NT2/D1 (cell line): ENCODE results near the gene KIFC1.

Source experiments
- DNase-seq: peaks from one replicate; pipeline ENCODE4 v3.0.0-alpha.2; 2011; ENCODE audit warnings: low read depth, low spot score
- H3K27me3 ChIP-seq: 2 replicates; pipeline ENCODE4 v1.6.0; 2011; ENCODE audit warnings: mild to moderate bottlenecking; ENCODE audit not compliant: insufficient read length, insufficient read depth
- H3K36me3 ChIP-seq: 2 replicates; pipeline ENCODE4 v1.6.1; 2011; ENCODE audit warnings: mild to moderate bottlenecking, low read length, mixed read lengths; ENCODE audit not compliant: insufficient read depth, insufficient read length
- H3K4me1 ChIP-seq: 2 replicates; pipeline ENCODE4 v1.5.1; 2011; ENCODE audit not compliant: insufficient read depth, insufficient read length
- H3K4me3 ChIP-seq: 2 replicates; pipeline ENCODE4 v1.5.1; 2011; ENCODE audit warnings: low read depth; ENCODE audit not compliant: insufficient read length
- H3K9ac ChIP-seq: 2 replicates; pipeline ENCODE4 v1.6.0; 2011; ENCODE audit warnings: low read depth; ENCODE audit not compliant: insufficient read length
- H3K9me3 ChIP-seq: 2 replicates; pipeline ENCODE4 v1.5.1; 2011; ENCODE audit warnings: mild to moderate bottlenecking, low read length; ENCODE audit not compliant: insufficient read depth
- SUZ12 ChIP-seq: IDR thresholded peaks from 2 replicates; pipeline ENCODE4 v1.6.1; 2011; ENCODE audit not compliant: insufficient read length, insufficient read depth; ENCODE audit errors: extremely low read depth
- YY1 ChIP-seq: IDR thresholded peaks from 2 replicates; pipeline ENCODE4 v1.6.1; 2011; ENCODE audit not compliant: insufficient read length, insufficient read depth
- ZNF274 ChIP-seq: IDR thresholded peaks from 2 replicates; pipeline ENCODE4 v1.6.1; 2011; ENCODE audit warnings: mild to moderate bottlenecking, low read depth, low read length

Gene KIFC1

DNA sequence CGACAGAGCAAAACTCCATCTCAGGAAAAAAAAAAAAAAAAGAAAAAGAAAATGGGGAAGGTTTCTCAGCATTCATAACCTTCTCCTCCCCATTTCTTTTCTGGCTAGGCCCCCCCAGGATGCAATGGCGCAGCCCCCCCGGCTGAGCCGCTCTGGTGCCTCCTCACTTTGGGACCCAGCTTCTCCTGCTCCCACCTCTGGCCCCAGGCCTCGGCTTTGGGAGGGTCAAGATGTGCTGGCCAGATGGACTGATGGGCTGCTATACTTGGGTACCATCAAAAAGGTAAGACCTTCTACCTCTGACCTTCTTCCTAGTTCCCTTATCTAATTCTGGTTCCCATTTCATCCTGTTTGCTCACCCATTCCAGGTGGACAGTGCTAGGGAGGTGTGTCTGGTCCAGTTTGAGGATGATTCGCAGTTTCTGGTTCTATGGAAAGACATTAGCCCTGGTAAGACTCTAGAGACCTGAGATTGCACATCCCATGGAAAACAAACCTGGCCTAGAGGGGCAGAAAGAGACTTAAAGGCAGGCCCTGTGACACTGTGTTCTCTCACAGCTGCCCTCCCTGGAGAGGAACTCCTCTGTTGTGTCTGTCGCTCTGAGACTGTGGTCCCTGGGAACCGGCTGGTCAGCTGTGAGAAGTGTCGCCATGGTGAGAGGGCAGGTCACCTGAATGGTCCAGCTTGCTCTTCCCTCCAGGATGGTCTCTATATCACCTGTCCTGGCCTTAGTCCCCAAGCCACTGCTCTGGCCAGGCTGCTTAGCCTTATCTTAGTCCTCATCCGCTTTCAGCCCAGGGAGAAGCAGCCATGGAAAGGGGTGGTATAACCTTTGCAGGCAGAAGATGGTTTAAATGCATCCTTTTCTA, 20.8 kb downstream of the KIFC1 start:
- H3K9me3 ChIP-seq = no peaks in the 10 kb centered on the region
- TF ChIP-seq YY1 = no peak
- TF ChIP-seq ZNF274 = no peak
- no peak for TF ChIP-seq SUZ12
- H3K4me3 ChIP-seq = no peak overlapping the region
- no peaks in the 10 kb centered on the region for H3K27me3 ChIP-seq
- H3K36me3 ChIP-seq = peaks cover 62% of the 10 kb centered on the region
- peaks cover 2% of the 10 kb centered on the region for H3K4me1 ChIP-seq
- no peak overlapping the region for H3K9ac ChIP-seq
- DNase-seq = no peak

DNA sequence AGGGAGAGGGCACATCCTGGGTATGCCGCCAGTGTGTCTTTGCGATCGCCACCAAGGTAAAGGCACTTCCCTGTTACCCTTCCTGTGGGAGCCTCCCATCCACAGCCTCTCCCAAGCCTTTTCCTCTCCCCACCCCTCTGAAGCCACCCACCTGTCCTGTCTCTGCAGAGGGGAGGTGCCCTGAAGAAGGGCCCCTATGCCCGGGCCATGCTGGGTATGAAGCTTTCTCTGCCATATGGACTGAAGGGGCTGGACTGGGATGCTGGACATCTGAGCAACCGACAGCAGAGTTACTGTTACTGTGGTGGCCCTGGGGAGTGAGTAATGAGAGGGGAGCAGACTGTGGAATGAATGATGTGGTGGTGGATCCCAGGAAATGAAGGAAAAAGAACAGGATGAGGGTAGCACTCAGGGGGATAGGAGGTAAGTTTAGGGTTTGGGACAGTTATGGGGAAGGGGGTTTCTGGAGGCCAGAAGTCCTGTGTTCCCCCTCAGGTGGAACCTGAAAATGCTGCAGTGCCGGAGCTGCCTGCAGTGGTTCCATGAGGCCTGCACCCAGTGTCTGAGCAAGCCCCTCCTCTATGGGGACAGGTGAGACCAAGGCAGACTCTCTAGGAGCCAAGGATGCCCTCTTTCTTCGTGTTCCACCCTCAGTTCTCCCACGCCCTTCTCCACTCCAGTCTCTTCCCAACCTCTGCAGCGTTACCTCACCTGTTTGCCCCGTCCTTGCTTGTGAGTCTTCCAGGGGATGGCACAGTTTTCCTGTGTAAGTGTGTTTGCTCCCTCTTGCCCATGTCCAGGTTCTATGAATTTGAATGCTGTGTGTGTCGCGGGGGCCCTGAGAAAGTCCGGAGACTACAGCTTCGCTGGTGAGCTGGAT, 21.9 kb downstream of the KIFC1 start:
- no peaks in the 10 kb centered on the region for H3K9me3 ChIP-seq
- H3K9ac ChIP-seq = no peak overlapping the region
- no peak for DNase-seq
- TF ChIP-seq ZNF274 (no peak), YY1 (no peak), SUZ12 (no peak)
- peaks cover 51% of the 10 kb centered on the region for H3K36me3 ChIP-seq
- peaks cover 2% of the 10 kb centered on the region for H3K4me1 ChIP-seq
- no peak overlapping the region for H3K4me3 ChIP-seq
- H3K27me3 ChIP-seq = no peaks in the 10 kb centered on the region

DNA sequence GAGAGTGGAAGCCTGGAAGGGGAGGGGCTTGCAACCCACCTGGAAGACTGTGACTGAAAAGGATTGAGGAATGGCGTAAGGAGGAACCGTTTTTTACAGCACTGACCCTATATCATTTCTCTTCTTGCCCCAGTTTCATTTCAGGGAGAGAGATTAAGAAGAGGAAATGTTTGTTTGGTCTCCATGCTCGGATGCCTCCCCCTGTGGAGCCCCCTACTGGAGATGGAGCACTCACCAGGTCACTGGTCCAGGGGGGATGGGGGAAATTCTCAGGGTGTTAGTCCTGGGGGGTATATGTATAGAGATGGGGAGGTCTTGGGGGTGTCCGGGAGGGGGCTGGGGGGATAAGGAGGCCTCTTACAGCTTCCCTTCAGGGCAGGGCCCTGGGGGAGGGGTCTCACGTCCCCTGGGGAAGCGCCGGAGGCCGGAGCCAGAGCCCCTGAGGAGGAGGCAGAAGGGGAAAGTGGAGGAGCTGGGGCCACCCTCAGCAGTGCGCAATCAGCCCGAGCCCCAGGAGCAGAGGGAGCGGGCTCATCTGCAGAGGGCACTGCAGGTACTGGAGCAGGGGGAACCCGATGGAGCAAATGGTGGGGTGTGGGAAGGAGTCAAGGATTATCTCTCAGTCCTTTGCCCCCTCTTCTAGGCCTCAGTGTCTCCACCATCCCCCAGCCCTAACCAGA, 23.1 kb downstream of the KIFC1 start:
- TF ChIP-seq SUZ12 = no peak
- TF ChIP-seq YY1 = no peak
- TF ChIP-seq ZNF274 = no peak
- Histone ChIP-seq H3K4me3 (no peak overlapping the region), H3K27me3 (no peaks in the 10 kb centered on the region), H3K9me3 (no peaks in the 10 kb centered on the region), H3K36me3 (peaks cover 51% of the 10 kb centered on the region), H3K9ac (no peak overlapping the region), H3K4me1 (peaks cover 4% of the 10 kb centered on the region)
- no peak for DNase-seq

- Histone ChIP-seq H3K9me3 (no peaks in the 10 kb centered on the region), H3K9ac (peak overlapping the region; percentile 56), H3K4me3 (peak overlapping the region; percentile 12), H3K27me3 (no peaks in the 10 kb centered on the region), H3K36me3 (peaks cover 51% of the 10 kb centered on the region), H3K4me1 (peaks cover 4% of the 10 kb centered on the region)
- DNase-seq = no peak
- no peak for TF ChIP-seq ZNF274
- no peak for TF ChIP-seq YY1
- no peak for TF ChIP-seq SUZ12
These were observed 24.2 kb downstream of the KIFC1 start for GRCh38 chr6:33415831-33416230.

DNA sequence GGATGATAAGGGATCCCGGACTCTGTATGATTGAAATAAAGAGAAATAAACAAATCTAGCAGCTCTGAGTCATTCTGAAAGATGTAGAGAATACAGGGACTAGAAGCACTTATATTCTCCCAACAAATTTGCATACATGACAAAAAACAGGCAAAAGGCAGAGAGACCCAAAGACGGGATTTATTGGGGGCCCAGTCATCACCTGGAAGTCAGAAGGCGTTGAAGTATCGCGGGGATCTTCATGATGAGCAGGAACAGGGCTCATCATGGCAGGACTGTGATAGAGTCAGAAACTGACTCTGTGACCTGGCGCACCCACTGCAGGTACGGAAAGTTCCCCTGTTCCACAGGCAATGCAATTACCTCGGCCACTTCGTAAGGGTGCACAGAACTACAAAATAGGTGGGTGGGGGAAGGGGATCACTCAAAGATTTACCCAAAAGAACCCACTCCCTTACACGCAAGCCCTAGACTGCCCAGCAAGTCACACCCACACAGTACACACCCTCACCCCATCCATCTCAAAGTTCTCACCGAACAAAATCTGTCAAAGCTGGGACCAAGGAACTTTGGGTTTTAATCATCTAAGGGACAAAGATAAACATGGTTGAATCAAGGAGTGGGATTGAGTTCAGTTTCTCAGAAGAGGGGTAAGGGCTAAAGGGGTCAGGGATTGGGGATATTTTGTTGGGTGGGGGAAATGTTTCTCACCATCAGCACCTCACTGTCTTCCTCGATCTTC, 24.9 kb downstream of the KIFC1 start:
- H3K9ac ChIP-seq = peak overlapping the region; percentile 91
- H3K4me1 ChIP-seq = peaks cover 4% of the 10 kb centered on the region
- no peaks in the 10 kb centered on the region for H3K9me3 ChIP-seq
- H3K36me3 ChIP-seq = peaks cover 51% of the 10 kb centered on the region
- no peak for DNase-seq
- TF ChIP-seq ZNF274 (no peak), SUZ12 (no peak), YY1 (no peak)
- H3K27me3 ChIP-seq = no peaks in the 10 kb centered on the region
- peak overlapping the region; percentile 93 for H3K4me3 ChIP-seq

- H3K9me3 ChIP-seq = no peaks in the 10 kb centered on the region
- no peaks in the 10 kb centered on the region for H3K27me3 ChIP-seq
- peaks cover 49% of the 10 kb centered on the region for H3K36me3 ChIP-seq
- H3K9ac ChIP-seq = peak overlapping the region; percentile 91
- peaks cover 4% of the 10 kb centered on the region for H3K4me1 ChIP-seq
- TF ChIP-seq ZNF274 = no peak
- no peak for TF ChIP-seq SUZ12
- TF ChIP-seq YY1 = no peak
- DNase-seq = no peak
- peak overlapping the region; percentile 93 for H3K4me3 ChIP-seq
These were observed 25.7 kb downstream of the KIFC1 start for GRCh38 chr6:33417128-33417902.
